Activated T-helper 2 cell treated with anti-CD3 and anti-CD28 coated beads, Interferon-gamma antibody, Interleukin-2, Interleukin-4, amounts not matched to agents 10 μg/mL and 5 μg/mL and 100 μg/mL, durations not matched to agents 14 hours and 24 hours and 36 hours (primary cell): ENCODE results near the gene BRD1. TPM values are rescaled to one million over a fixed set of nuclear protein-coding genes. Genes with fewer than 3 reads are reported as not detected.
A peak's percentile ranks its signal among the peaks of the same experiment; 100 is the strongest.

ENCODE experiments used
- DNase-seq: peaks from one replicate; pipeline ENCODE4 v3.0.0; 2021; ENCODE audit warnings: low spot score
- H3K27ac Mint-ChIP-seq: one replicate; pipeline ENCODE4 v1.8.0; 2021; ENCODE audit warnings: mixed read lengths
- H3K27me3 Mint-ChIP-seq: one replicate; pipeline ENCODE4 v1.8.0; 2021; ENCODE audit warnings: low read depth, mixed read lengths
- H3K36me3 Mint-ChIP-seq: one replicate; pipeline ENCODE4 v1.8.0; 2021; ENCODE audit warnings: low read depth, mixed read lengths
- H3K4me1 Mint-ChIP-seq: one replicate; pipeline ENCODE4 v1.8.0; 2021; ENCODE audit warnings: low read depth, mixed read lengths
- H3K4me3 Mint-ChIP-seq: one replicate; pipeline ENCODE4 v1.8.0; 2021; ENCODE audit warnings: low read depth, mild to moderate bottlenecking, moderate library complexity, mixed read lengths
- H3K9me3 Mint-ChIP-seq: one replicate; pipeline ENCODE4 v1.8.0; 2021; ENCODE audit warnings: mixed read lengths
- intact Hi-C: fragments of 100-400 bp; cut with micrococcal nuclease; formaldehyde crosslinking; loops from one replicate; pipeline ENCODE4 v1.15.1; 2023
- total RNA-seq: library from RNA; stranded (reverse); gene quantifications from 2 replicates; pipeline ENCODE4 v1.2.3, GENCODE V29; 2022

Gene BRD1
- total RNA-seq, 1 donor from 2014 or later, result 41.3 TPM

- Mint-ChIP-seq H3K27me3 (peaks cover 29% of the 10 kb centered on the region), H3K9me3 (no peaks in the 10 kb centered on the region), H3K4me3 (peak overlapping the region; percentile 70), H3K27ac (no peak overlapping the region), H3K4me1 (peaks cover 26% of the 10 kb centered on the region), H3K36me3 (peaks cover 5% of the 10 kb centered on the region)
- intact Hi-C loops, result no loop called here
- no peak for DNase-seq
Measured at GRCh38 chr22:49850021-49850911, 22.6 kb upstream of the BRD1 start.

GRCh38 chr22:49849161-49850020 is 21.7 kb upstream of the BRD1 start:
- peaks cover 19% of the 10 kb centered on the region for H3K4me1 Mint-ChIP-seq
- H3K27ac Mint-ChIP-seq, result no peak overlapping the region
- H3K27me3 Mint-ChIP-seq, result peaks cover 36% of the 10 kb centered on the region
- peak overlapping the region; percentile 70 for H3K4me3 Mint-ChIP-seq
- intact Hi-C loops, result no loop called here
- no peaks in the 10 kb centered on the region for H3K9me3 Mint-ChIP-seq
- DNase-seq, result no peak
- H3K36me3 Mint-ChIP-seq, result peaks cover under 1% of the 10 kb centered on the region

- Mint-ChIP-seq H3K4me1 (peaks cover 19% of the 10 kb centered on the region), H3K4me3 (peak overlapping the region; percentile 39), H3K9me3 (no peaks in the 10 kb centered on the region), H3K27ac (no peak overlapping the region), H3K27me3 (peaks cover 41% of the 10 kb centered on the region), H3K36me3 (no peaks in the 10 kb centered on the region)
- DNase-seq, result no peak
- intact Hi-C loops, result no loop called here
Measured at GRCh38 chr22:49848690-49849160, 21.1 kb upstream of the BRD1 start.

- intact Hi-C loops, result no loop called here
- DNase-seq, result no peak
- peaks cover 19% of the 10 kb centered on the region for H3K4me1 Mint-ChIP-seq
- no peaks in the 10 kb centered on the region for H3K36me3 Mint-ChIP-seq
- no peak overlapping the region for H3K27ac Mint-ChIP-seq
- H3K9me3 Mint-ChIP-seq, result no peaks in the 10 kb centered on the region
- peaks cover 42% of the 10 kb centered on the region for H3K27me3 Mint-ChIP-seq
- H3K4me3 Mint-ChIP-seq, result peak overlapping the region; percentile 30
Measured at GRCh38 chr22:49847751-49848689, 20.3 kb upstream of the BRD1 start.

- Mint-ChIP-seq H3K4me1 (peaks cover 12% of the 10 kb centered on the region), H3K27ac (no peak overlapping the region), H3K4me3 (no peak overlapping the region), H3K27me3 (peaks cover 41% of the 10 kb centered on the region), H3K36me3 (no peaks in the 10 kb centered on the region), H3K9me3 (no peaks in the 10 kb centered on the region)
- intact Hi-C loops, result no loop called here
- no peak for DNase-seq
Measured at GRCh38 chr22:49845666-49846459, 18.2 kb upstream of the BRD1 start.

GRCh38 chr22:49845241-49845640 is 17.6 kb upstream of the BRD1 start:
- intact Hi-C loops, result no loop called here
- Mint-ChIP-seq H3K27ac (no peak overlapping the region), H3K4me3 (no peak overlapping the region), H3K9me3 (no peaks in the 10 kb centered on the region), H3K36me3 (no peaks in the 10 kb centered on the region), H3K27me3 (peaks cover 37% of the 10 kb centered on the region), H3K4me1 (peaks cover 11% of the 10 kb centered on the region)
- no peak for DNase-seq

GRCh38 chr22:49838771-49839717 is 11.4 kb upstream of the BRD1 start:
- H3K27me3 Mint-ChIP-seq, result peaks cover 4% of the 10 kb centered on the region
- H3K27ac Mint-ChIP-seq, result peak overlapping the region; percentile 93
- no peaks in the 10 kb centered on the region for H3K36me3 Mint-ChIP-seq
- peaks cover 29% of the 10 kb centered on the region for H3K4me1 Mint-ChIP-seq
- no peaks in the 10 kb centered on the region for H3K9me3 Mint-ChIP-seq
- peak; percentile 86 for DNase-seq
- H3K4me3 Mint-ChIP-seq, result peak overlapping the region; percentile 70
- intact Hi-C loops, result loop anchor here (1.0 to 2.0 kb wide), 5 partner anchors 9 to 180 kb away; partner anchors contain the start of gene ZBED4

GRCh38 chr22:49833340-49834007 is 5.8 kb upstream of the BRD1 start:
- no peak for DNase-seq
- Mint-ChIP-seq H3K4me3 (no peak overlapping the region), H3K4me1 (peaks cover 33% of the 10 kb centered on the region), H3K27me3 (no peaks in the 10 kb centered on the region), H3K27ac (no peak overlapping the region), H3K9me3 (peaks cover 8% of the 10 kb centered on the region), H3K36me3 (peaks cover 8% of the 10 kb centered on the region)
- intact Hi-C loops, result no loop called here

GRCh38 chr22:49829044-49829853 is 1.6 kb upstream of the BRD1 start:
- Mint-ChIP-seq H3K27me3 (no peaks in the 10 kb centered on the region), H3K9me3 (peaks cover 8% of the 10 kb centered on the region), H3K4me1 (peaks cover 45% of the 10 kb centered on the region), H3K4me3 (peak overlapping the region; percentile 70), H3K27ac (peak overlapping the region; percentile 89), H3K36me3 (peaks cover 29% of the 10 kb centered on the region)
- no peak for DNase-seq
- intact Hi-C loops, result loop anchor here (5.0 kb wide), 1 partner anchor 38 kb away; no protein-coding TSS in a partner anchor

GRCh38 chr22:49828599-49828965 is 909 bp upstream of the BRD1 start:
- peaks cover 45% of the 10 kb centered on the region for H3K4me1 Mint-ChIP-seq

More at GRCh38 chr22:49828599-49828965, 909 bp upstream of the BRD1 start:
- peaks cover 35% of the 10 kb centered on the region for H3K36me3 Mint-ChIP-seq
- no peak for DNase-seq
- peaks cover 8% of the 10 kb centered on the region for H3K9me3 Mint-ChIP-seq
- H3K4me3 Mint-ChIP-seq, result peak overlapping the region; percentile 70
- no peaks in the 10 kb centered on the region for H3K27me3 Mint-ChIP-seq
- peak overlapping the region; percentile 89 for H3K27ac Mint-ChIP-seq
- intact Hi-C loops, result loop anchor here (5.0 kb wide), 1 partner anchor 39 kb away; no protein-coding TSS in a partner anchor
